Cardiac muscle cell (in vitro differentiated cells and primary cell): Measurements from ENCODE around the gene IL17RD. TPM values are rescaled to one million over a fixed set of nuclear protein-coding genes. Genes with fewer than 3 reads are reported as not detected.
A peak's percentile ranks its signal among the peaks of the same experiment; 100 is the strongest.

Experiments used
- DNase-seq, 2 donors: peaks; one replicate each; pipeline versions ENCODE4 v3.0.0 to v3.0.0-alpha.2; 2010 to 2017; ENCODE audit warnings: low read depth in 1 of 2, low spot score in 1 of 2
- H3K27ac ChIP-seq: fragments of 200-600 bp; sonication (generic); 2 replicates; pipeline ENCODE4 v1.5.1; 2016
- H3K27me3 ChIP-seq: fragments of 200-600 bp; sonication (generic); 2 replicates; pipeline ENCODE4 v1.6.0; 2016; ENCODE audit warnings: control low read depth
- H3K36me3 ChIP-seq: fragments of 200-600 bp; sonication (generic); 2 replicates; pipeline ENCODE4 v1.5.1; 2016; ENCODE audit warnings: control low read depth
- H3K4me1 ChIP-seq: fragments of 200-600 bp; sonication (generic); 2 replicates; pipeline ENCODE4 v1.8.1; 2017; ENCODE audit warnings: low read depth, mild to moderate bottlenecking, mixed run types
- H3K4me3 ChIP-seq: fragments of 200-600 bp; sonication (generic); 2 replicates; pipeline ENCODE4 v1.5.1; 2016; ENCODE audit warnings: mild to moderate bottlenecking
- H3K9me3 ChIP-seq: fragments of 200-600 bp; sonication (generic); 2 replicates; pipeline ENCODE4 v1.5.1; 2017; ENCODE audit warnings: low read depth, mild to moderate bottlenecking, control low read depth
- polyA plus RNA-seq: library from polyadenylated mRNA; unstranded; fragments of >200 nt; fragmentation: Nextera tagmentation; extraction: Ambion mirVana; gene quantifications from 2 replicates; pipeline ENCODE4 v1.2.1, GENCODE V29; 2016
- total RNA-seq: library from RNA; depleted of rRNA; stranded (reverse); fragments of >200 nt; gene quantifications from 2 replicates; pipeline ENCODE4 v1.2.3, GENCODE V29; 2016
- TF ChIP-seq, protein P1 (sequence below): IDR thresholded peaks from 2 replicates; pipeline ENCODE4 v1.5.1; 2012; ENCODE audit warnings: low read depth, mild to moderate bottlenecking, low read length

The IL17RD gene
- total and polyA plus RNA-seq, 2 experiments from 2014 or later = 7.4 to 110 TPM

DNA sequence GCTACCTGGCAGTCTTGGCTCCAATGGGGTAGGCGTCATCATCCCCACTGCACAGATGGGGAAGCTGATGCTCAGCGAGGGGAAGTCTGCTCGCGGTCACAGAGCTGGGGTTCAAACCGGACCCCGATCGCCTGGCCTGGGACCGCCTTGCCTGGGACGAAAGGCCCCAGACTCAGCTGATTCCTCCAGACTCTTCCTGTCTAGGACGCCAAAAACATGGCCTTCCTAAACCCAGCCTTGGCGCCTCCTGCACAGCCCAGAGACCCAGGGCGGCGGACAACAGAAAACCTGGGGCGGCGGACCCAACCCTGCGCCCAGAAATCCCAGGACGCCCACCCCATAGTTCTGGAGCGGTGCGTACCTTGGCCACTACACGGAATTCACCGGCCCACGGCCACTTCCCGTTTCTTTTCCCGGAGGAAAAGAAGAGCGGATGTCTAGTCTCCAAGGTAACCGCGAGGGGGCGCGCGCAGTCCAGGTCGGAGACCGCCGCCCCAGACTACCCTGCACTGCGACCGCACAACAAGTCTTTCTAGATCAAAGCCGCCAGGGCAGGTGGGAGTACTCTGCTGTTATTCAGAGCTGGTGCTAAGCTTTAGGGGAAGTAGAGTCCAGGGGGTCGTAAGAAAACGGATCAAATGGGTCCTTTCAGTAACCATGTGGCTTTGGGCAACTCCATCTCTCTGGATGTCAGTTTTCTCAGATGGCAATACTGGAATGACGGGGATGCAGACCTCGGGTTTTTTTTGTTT, 4.9 kb upstream of the IL17RD start:
- TF ChIP-seq, protein P1, sequence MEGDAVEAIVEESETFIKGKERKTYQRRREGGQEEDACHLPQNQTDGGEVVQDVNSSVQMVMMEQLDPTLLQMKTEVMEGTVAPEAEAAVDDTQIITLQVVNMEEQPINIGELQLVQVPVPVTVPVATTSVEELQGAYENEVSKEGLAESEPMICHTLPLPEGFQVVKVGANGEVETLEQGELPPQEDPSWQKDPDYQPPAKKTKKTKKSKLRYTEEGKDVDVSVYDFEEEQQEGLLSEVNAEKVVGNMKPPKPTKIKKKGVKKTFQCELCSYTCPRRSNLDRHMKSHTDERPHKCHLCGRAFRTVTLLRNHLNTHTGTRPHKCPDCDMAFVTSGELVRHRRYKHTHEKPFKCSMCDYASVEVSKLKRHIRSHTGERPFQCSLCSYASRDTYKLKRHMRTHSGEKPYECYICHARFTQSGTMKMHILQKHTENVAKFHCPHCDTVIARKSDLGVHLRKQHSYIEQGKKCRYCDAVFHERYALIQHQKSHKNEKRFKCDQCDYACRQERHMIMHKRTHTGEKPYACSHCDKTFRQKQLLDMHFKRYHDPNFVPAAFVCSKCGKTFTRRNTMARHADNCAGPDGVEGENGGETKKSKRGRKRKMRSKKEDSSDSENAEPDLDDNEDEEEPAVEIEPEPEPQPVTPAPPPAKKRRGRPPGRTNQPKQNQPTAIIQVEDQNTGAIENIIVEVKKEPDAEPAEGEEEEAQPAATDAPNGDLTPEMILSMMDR = peak; percentile 86
- Histone ChIP-seq H3K36me3 (no peaks in the 10 kb centered on the region), H3K27me3 (no peaks in the 10 kb centered on the region), H3K4me3 (no peak overlapping the region), H3K27ac (no peak overlapping the region), H3K4me1 (peaks cover 16% of the 10 kb centered on the region), H3K9me3 (no peaks in the 10 kb centered on the region)
- DNase-seq = peak; percentile 80 to 91

- Histone ChIP-seq H3K27ac (no peak overlapping the region), H3K27me3 (no peaks in the 10 kb centered on the region), H3K4me1 (peaks cover 16% of the 10 kb centered on the region), H3K4me3 (no peak overlapping the region), H3K36me3 (no peaks in the 10 kb centered on the region), H3K9me3 (no peaks in the 10 kb centered on the region)
- TF ChIP-seq, protein P1 = no peak
- DNase-seq = no peak
Measured at GRCh38 chr3:57169108-57169507, 4.0 kb upstream of the IL17RD start.

DNA sequence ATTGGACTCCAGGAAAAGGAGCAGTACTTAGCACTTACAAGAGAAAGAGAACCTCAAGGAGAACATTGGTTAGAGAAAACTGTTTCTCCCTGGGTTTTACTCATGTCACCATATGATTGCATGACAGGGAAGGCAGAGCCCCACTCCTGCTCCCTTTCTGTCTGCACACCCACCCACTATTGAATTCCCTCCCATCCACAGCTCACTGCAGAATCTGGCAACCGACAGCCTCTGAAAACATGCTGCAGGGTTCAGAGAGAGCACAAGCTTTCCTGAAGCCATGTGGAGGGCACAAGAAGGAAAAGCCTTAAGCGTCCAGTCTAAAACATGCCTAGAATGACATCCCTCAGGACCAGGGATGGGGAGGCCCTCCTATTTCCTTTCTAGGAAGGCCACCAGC, 3.0 kb upstream of the IL17RD start:
- H3K4me3 ChIP-seq = no peak overlapping the region
- TF ChIP-seq, protein P1 = no peak
- DNase-seq = no peak
- H3K36me3 ChIP-seq = no peaks in the 10 kb centered on the region
- H3K27ac ChIP-seq = no peak overlapping the region
- no peaks in the 10 kb centered on the region for H3K27me3 ChIP-seq
- H3K9me3 ChIP-seq = no peaks in the 10 kb centered on the region
- peaks cover 16% of the 10 kb centered on the region for H3K4me1 ChIP-seq

GRCh38 chr3:57166660-57167059, 1.5 kb upstream of the IL17RD start:
- Histone ChIP-seq H3K4me1 (peaks cover 28% of the 10 kb centered on the region), H3K9me3 (no peaks in the 10 kb centered on the region), H3K27ac (no peak overlapping the region), H3K36me3 (no peaks in the 10 kb centered on the region), H3K4me3 (no peak overlapping the region), H3K27me3 (no peaks in the 10 kb centered on the region)
- DNase-seq = no peak
- TF ChIP-seq, protein P1 = no peak

DNA sequence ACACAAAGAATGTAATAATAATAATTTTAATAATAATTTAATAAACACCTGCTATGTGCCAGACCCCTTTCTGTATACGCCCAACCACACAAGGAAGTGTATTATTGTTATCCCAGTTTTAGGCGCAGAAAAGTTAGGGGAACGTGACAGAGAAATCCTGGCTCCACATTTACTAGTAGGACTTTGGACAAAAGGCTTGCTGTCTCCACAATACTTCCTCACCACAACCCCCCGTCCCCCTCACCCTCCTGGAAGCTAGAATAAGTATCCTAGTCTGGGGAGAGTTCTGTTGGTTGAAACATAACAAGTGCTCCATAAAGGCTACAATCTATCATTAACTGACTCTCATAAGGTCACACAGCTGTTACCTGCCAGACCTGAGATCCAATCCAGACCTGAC, 488 bp upstream of the IL17RD start:
- peak in 1 of 2 donors; percentile 19 for DNase-seq
- peaks cover 38% of the 10 kb centered on the region for H3K4me1 ChIP-seq
- H3K36me3 ChIP-seq = no peaks in the 10 kb centered on the region
- no peaks in the 10 kb centered on the region for H3K27me3 ChIP-seq
- H3K4me3 ChIP-seq = no peak overlapping the region
- TF ChIP-seq, protein P1 = no peak
- peak overlapping the region; percentile 15 for H3K27ac ChIP-seq
- no peaks in the 10 kb centered on the region for H3K9me3 ChIP-seq
